Measurements from ENCODE around the gene CCR3. TPM values are rescaled to one million over a fixed set of nuclear protein-coding genes. Genes with fewer than 3 reads are reported as not detected.

CCR3 gene
- total RNA-seq, 1 donor from 2014 or later: not detected

DNA sequence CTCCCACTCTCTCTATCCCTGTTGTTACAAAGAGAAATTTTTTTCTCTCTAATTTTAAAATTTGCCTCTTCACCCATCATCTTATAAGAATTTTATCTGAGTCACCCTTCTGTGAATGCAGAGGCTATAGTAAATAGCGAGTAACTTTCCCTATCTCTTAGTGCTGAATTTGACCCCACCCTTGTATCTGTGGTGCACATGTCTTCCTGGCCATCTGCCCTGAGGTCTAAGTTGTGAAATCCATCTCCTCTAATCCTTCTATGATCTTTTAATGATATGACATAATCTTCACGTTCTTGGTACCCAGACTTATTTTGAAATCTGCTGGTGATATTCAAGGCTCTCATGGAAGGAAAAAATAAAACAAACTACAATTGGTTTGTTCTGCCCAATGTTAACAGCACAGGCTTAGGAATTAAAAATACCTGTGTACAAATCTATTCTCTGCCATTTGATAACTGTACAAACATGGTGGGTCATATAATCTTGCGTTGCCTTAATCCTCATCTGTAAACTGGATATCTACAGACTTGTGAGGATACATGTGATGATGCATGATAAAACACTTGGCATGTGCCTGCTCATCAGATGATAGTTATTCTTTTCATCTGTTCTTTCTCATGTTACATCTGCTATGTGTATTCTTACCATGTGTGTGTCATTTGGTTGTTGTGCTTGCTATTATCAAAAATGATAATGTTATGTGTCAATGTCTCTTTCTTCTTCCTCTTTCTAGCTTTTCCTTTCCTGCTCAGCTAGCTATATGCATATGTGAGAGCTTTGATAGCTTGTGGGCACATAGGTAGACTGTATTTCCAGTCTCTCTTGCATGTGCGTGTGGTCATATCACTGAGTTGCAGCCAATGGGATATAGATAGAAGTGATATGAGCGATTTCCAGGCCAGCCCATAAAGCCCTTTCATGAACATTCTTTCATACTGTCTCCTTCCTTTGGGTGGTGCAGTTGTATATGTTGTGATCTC lies 13.7 kb upstream of the CCR3 start:
- H3K9me3 Mint-ChIP-seq: peaks cover 6% of the 10 kb centered on the region
- DNase-seq (ENCODE audit: low spot score): no peak
- H3K27ac Mint-ChIP-seq: no peak overlapping the region
- H3K4me3 Mint-ChIP-seq: no peak overlapping the region
- H3K36me3 Mint-ChIP-seq (ENCODE audit: low read depth): no peaks in the 10 kb centered on the region
- peaks cover 39% of the 10 kb centered on the region for H3K27me3 Mint-ChIP-seq (ENCODE audit: insufficient read depth)
- H3K4me1 Mint-ChIP-seq (ENCODE audit: low read depth): peaks cover 18% of the 10 kb centered on the region
- intact Hi-C loops (cut with micrococcal nuclease): loop anchor here (5.0 kb wide), 1 partner anchor 144 kb away; the partner anchor contains the start of gene CCR5

- Mint-ChIP-seq H3K9me3 (peaks cover 4% of the 10 kb centered on the region), H3K27me3 (ENCODE audit: insufficient read depth) (peaks cover 36% of the 10 kb centered on the region), H3K4me1 (ENCODE audit: low read depth) (peaks cover 18% of the 10 kb centered on the region), H3K27ac (no peak overlapping the region), H3K4me3 (no peak overlapping the region), H3K36me3 (ENCODE audit: low read depth) (no peaks in the 10 kb centered on the region)
- intact Hi-C loops (cut with micrococcal nuclease): no loop called here
- no peak for DNase-seq (ENCODE audit: low spot score)
Measured at GRCh38 chr3:46231323-46231722, 10.9 kb upstream of the CCR3 start.

GRCh38 chr3:46233194-46233593 lies 9.1 kb upstream of the CCR3 start:
- Mint-ChIP-seq H3K4me1 (ENCODE audit: low read depth) (peaks cover 13% of the 10 kb centered on the region), H3K36me3 (ENCODE audit: low read depth) (no peaks in the 10 kb centered on the region), H3K27me3 (ENCODE audit: insufficient read depth) (peaks cover 38% of the 10 kb centered on the region)

DNA sequence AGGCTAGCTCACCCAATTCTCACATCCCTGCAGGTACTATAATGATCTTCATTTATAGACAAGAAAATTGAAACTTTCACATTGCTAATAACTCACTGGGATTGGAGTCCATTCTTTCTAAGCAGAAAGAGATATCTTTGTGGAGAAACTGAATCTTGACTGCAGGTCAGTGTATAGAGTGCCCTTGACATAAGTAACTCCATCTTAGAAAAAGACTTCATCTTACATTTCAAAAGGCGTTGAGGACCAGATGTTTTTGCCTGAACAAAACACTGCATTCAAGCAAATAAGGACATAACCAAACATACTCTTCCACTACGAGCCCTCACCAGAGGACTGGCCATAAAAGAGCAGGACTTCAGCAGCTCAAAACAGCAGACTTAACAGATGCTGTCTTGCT lies 6.8 kb upstream of the CCR3 start:
- no peaks in the 10 kb centered on the region for H3K36me3 Mint-ChIP-seq (ENCODE audit: low read depth)
- intact Hi-C loops (cut with micrococcal nuclease): no loop called here
- peaks cover 9% of the 10 kb centered on the region for H3K4me1 Mint-ChIP-seq (ENCODE audit: low read depth)
- no peak overlapping the region for H3K4me3 Mint-ChIP-seq
- no peaks in the 10 kb centered on the region for H3K9me3 Mint-ChIP-seq
- no peak for DNase-seq (ENCODE audit: low spot score)
- peaks cover 49% of the 10 kb centered on the region for H3K27me3 Mint-ChIP-seq (ENCODE audit: insufficient read depth)
- H3K27ac Mint-ChIP-seq: no peak overlapping the region

More at GRCh38 chr3:46233194-46233593, 9.1 kb upstream of the CCR3 start:
- intact Hi-C loops (cut with micrococcal nuclease): no loop called here
- Mint-ChIP-seq H3K4me3 (no peak overlapping the region), H3K27ac (no peak overlapping the region), H3K9me3 (no peaks in the 10 kb centered on the region)
- DNase-seq (ENCODE audit: low spot score): no peak

- no peak overlapping the region for H3K4me3 Mint-ChIP-seq
- intact Hi-C loops (cut with micrococcal nuclease): no loop called here
- no peaks in the 10 kb centered on the region for H3K9me3 Mint-ChIP-seq
- no peaks in the 10 kb centered on the region for H3K36me3 Mint-ChIP-seq (ENCODE audit: low read depth)
- peaks cover 5% of the 10 kb centered on the region for H3K4me1 Mint-ChIP-seq (ENCODE audit: low read depth)
- no peak overlapping the region for H3K27ac Mint-ChIP-seq
- DNase-seq (ENCODE audit: low spot score): no peak
- peaks cover 46% of the 10 kb centered on the region for H3K27me3 Mint-ChIP-seq (ENCODE audit: insufficient read depth)
Measured at GRCh38 chr3:46236294-46237054, 5.8 kb upstream of the CCR3 start.

GRCh38 chr3:46238386-46238785 lies 3.9 kb upstream of the CCR3 start:
- no peaks in the 10 kb centered on the region for H3K9me3 Mint-ChIP-seq
- no peak for DNase-seq (ENCODE audit: low spot score)
- no peak overlapping the region for H3K27ac Mint-ChIP-seq
- H3K36me3 Mint-ChIP-seq (ENCODE audit: low read depth): no peaks in the 10 kb centered on the region
- H3K4me1 Mint-ChIP-seq (ENCODE audit: low read depth): peaks cover 13% of the 10 kb centered on the region
- no peak overlapping the region for H3K4me3 Mint-ChIP-seq
- intact Hi-C loops (cut with micrococcal nuclease): no loop called here
- H3K27me3 Mint-ChIP-seq (ENCODE audit: insufficient read depth): peaks cover 40% of the 10 kb centered on the region

DNA sequence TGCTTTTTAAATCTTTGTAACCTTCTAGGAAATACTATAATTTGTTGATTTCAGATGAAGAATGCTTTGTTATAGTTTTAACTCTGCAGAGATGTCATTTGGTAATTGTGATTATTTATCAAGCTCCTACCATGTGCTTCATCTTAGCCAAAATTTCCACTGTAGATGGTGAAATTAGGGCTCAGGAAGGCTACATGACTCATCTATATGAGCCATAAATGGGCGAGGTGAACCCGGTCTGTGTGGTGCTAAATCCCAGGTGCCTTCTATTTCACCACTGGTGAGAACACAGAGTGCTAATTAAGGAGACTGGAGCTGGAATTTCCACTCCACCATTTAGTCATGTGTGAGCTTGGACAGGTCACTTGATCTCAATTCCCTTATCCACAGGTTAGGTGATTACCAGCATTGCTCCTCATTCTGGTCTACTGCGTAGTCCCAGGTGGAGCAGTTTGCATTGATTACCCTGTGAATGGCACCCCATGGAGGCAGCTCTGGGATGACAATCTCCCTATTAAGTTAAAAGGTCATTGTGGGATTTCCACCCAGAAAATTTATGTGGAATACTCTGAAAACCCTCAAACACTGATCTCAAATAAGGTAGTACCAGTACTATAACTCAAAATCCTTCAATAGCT lies 2.8 kb upstream of the CCR3 start:
- intact Hi-C loops (cut with micrococcal nuclease): no loop called here

DNA sequence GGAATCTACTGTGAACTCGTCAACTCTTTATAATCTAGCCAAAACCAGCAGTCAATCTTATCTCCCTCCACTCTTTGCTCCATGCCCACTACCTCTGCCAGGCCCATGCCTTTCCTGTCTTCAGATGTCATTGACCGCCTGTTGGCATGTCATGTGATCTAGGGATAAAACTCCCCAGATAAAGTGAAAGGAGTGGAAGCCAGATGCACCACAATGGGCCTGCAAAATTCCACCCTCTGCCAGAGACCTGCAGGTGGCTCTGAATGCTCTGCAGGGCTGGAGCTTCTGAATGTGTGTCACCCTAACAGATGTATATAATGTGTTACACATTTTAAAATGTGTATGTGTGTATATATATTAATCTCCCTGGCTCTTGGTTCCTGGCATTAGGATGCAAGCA lies 2.3 kb upstream of the CCR3 start:
- Mint-ChIP-seq H3K4me3 (no peak overlapping the region), H3K4me1 (ENCODE audit: low read depth) (peaks cover 13% of the 10 kb centered on the region)

More for the DNA sequence above, 2.8 kb upstream of the CCR3 start:
- H3K4me1 Mint-ChIP-seq (ENCODE audit: low read depth): peaks cover 13% of the 10 kb centered on the region
- H3K27ac Mint-ChIP-seq: no peak overlapping the region
- no peak for DNase-seq (ENCODE audit: low spot score)
- no peaks in the 10 kb centered on the region for H3K9me3 Mint-ChIP-seq
- H3K36me3 Mint-ChIP-seq (ENCODE audit: low read depth): no peaks in the 10 kb centered on the region
- H3K4me3 Mint-ChIP-seq: no peak overlapping the region
- peaks cover 46% of the 10 kb centered on the region for H3K27me3 Mint-ChIP-seq (ENCODE audit: insufficient read depth)

DNA sequence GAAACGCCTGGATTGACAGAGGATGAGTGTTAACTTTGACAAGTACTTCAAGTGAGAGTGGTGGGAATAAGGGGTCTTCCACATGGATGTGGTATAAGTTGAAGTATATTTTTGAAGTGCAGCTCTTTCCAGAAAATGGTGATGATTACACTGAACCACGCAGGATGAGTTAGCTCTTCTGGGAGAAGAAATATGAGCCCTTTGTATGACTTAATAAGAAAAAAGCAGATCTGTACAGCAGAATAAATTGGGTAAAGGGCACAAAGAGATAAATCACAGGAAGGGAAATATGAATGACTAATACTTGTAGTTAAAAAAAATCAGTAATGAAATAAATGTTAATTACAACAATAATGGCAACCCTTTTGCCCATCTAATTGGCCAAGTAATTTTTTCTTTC lies 1.3 kb downstream of the CCR3 start:
- H3K27me3 Mint-ChIP-seq (ENCODE audit: insufficient read depth): peaks cover 26% of the 10 kb centered on the region
- no peaks in the 10 kb centered on the region for H3K36me3 Mint-ChIP-seq (ENCODE audit: low read depth)
- no peak overlapping the region for H3K4me3 Mint-ChIP-seq
- intact Hi-C loops (cut with micrococcal nuclease): no loop called here
- H3K27ac Mint-ChIP-seq: no peak overlapping the region
- peaks cover 13% of the 10 kb centered on the region for H3K4me1 Mint-ChIP-seq (ENCODE audit: low read depth)
- H3K9me3 Mint-ChIP-seq: no peaks in the 10 kb centered on the region
- DNase-seq (ENCODE audit: low spot score): no peak

More for the DNA sequence above, 2.3 kb upstream of the CCR3 start:
- H3K9me3 Mint-ChIP-seq: no peaks in the 10 kb centered on the region
- intact Hi-C loops (cut with micrococcal nuclease): no loop called here
- H3K27ac Mint-ChIP-seq: no peak overlapping the region
- H3K27me3 Mint-ChIP-seq (ENCODE audit: insufficient read depth): peaks cover 43% of the 10 kb centered on the region
- no peak for DNase-seq (ENCODE audit: low spot score)
- no peaks in the 10 kb centered on the region for H3K36me3 Mint-ChIP-seq (ENCODE audit: low read depth)

DNA sequence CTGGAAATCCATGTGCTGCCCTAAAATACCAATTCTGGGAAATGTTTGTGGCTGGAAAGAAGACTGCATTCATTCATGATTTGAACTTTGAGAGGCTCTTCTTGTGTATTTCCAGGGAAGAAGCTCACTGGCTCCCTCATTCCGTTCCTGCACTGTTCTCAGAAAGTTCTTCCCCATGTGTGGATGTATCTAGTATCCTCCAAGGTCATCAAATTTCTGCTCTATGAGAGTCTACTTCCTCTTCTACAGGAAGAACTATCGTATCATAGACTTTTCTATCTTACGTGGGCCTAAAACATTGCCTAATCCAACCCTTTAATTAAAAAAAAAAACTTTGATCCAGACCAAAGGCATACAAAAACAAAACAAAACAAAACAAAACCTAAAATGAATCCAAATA lies 2.9 kb downstream of the CCR3 start:
- Mint-ChIP-seq H3K27me3 (ENCODE audit: insufficient read depth) (peaks cover 15% of the 10 kb centered on the region), H3K9me3 (no peaks in the 10 kb centered on the region), H3K27ac (no peak overlapping the region), H3K4me3 (no peak overlapping the region), H3K36me3 (ENCODE audit: low read depth) (no peaks in the 10 kb centered on the region), H3K4me1 (ENCODE audit: low read depth) (peaks cover 8% of the 10 kb centered on the region)
- intact Hi-C loops (cut with micrococcal nuclease): no loop called here
- no peak for DNase-seq (ENCODE audit: low spot score)

DNA sequence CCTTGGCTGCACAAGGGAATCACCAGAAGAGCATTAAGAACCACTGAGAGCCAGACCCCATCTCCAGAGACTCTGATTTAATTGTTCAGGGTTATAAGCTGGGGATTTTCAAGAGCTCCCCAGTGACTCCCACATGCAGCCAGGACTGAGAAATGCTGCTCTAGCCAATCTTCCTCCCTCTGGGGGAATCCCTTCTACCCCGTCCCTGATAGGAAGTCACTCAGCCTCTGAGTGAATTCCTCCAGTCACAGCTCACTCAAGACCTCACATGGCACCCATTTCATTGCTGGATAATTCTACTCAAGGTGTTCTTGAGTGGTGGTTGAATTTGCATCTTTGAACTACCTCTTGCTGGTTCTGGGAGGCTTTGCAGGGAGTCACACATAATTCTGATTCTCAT lies 10.7 kb downstream of the CCR3 start:
- Mint-ChIP-seq H3K4me1 (ENCODE audit: low read depth) (peaks cover 5% of the 10 kb centered on the region), H3K27ac (no peak overlapping the region), H3K9me3 (peaks cover 9% of the 10 kb centered on the region), H3K36me3 (ENCODE audit: low read depth) (no peaks in the 10 kb centered on the region), H3K27me3 (ENCODE audit: insufficient read depth) (peaks cover 30% of the 10 kb centered on the region), H3K4me3 (no peak overlapping the region)
- intact Hi-C loops (cut with micrococcal nuclease): no loop called here
- DNase-seq (ENCODE audit: low spot score): no peak

DNA sequence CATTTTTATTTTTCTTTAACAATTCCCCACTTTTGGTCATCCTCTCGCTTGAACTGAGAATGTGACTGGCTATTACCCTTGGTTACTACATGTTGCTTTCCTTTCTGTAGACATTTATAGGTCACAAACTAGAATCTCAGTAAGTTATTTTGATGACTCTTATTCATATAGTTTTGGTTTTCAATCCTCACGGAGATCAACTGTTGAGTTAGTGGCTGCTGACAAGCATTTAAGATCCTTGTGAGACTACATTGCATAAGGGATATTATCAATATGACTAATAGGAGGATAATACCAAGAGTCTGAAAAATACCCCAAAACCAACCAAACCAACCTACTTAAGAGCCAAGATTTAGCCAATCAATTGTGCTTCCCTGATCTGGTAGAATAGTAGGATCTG lies 16.3 kb downstream of the CCR3 start:
- Mint-ChIP-seq H3K27me3 (ENCODE audit: insufficient read depth) (peaks cover 15% of the 10 kb centered on the region), H3K9me3 (peaks cover 29% of the 10 kb centered on the region)

More for the DNA sequence above, 16.3 kb downstream of the CCR3 start:
- no peak overlapping the region for H3K4me3 Mint-ChIP-seq
- intact Hi-C loops (cut with micrococcal nuclease): no loop called here
- no peak overlapping the region for H3K27ac Mint-ChIP-seq
- DNase-seq (ENCODE audit: low spot score): no peak
- peaks cover 8% of the 10 kb centered on the region for H3K36me3 Mint-ChIP-seq (ENCODE audit: low read depth)
- peaks cover 15% of the 10 kb centered on the region for H3K4me1 Mint-ChIP-seq (ENCODE audit: low read depth)

Data from activated T-helper 1 cell treated with anti-CD3 and anti-CD28 coated beads, Interleukin-12 subunit alpha, Interleukin-12 subunit beta, Interleukin-2, Interleukin-4 antibody, amounts not matched to agents 30 ng/mL and 10 ng/mL and 1 ng/mL, durations not matched to agents 14 hours and 24 hours and 36 hours (primary cell).